Stimulated activated CD4-positive, alpha-beta T cell treated with anti-CD3 and anti-CD28 coated beads, Interleukin-2, amount 100 ng/mL, for 48 hours (primary cell): ENCODE measurements around the gene SLC2A13.

Source experiments
- DNase-seq, 2 donors: peaks; one replicate each; pipeline ENCODE4 v3.0.0-alpha.2; 2020

The SLC2A13 gene

DNA sequence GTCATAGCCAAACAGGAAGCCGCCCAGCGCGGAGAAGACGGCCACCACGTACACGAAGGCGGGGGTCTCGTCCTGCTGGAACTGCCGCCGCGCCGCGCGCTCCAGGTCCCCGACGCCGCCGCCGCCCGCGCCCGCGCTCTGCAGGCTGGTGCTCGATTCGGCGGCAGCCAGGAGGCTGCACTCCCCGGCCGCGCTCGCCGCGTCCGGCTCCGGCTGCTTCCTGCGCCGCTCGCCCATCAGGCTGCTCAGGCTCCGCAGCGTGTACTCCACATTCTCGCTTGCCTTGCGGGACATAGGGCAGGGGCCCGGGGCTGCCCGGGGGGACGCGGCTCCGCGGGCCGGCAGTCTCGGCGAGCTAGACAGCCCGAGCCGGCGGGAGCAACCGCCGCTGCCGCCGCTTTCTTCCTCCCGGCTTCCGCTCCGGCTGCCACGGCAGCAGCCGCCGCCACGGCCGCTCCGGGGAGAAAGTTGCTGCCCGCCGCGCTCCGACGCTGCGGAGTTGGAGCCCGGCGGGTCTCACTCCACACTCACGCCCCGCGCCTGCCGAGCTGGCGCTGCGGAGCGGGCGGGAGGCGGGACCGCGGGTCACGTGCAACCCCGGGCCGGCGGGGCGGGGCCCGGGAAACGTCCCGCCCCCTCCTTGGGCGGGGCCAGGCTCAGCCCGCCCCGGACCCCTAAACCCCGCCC is at the start of gene SLC2A13:
TSS of gene SLC2A13 (minus strand) at position 567 of the 687 bp plus-strand sequence. CDS start at position 294, 273 bp downstream.
- peak; percentile 54 to 72 for DNase-seq

- DNase-seq = no peak
These were observed 48.5 kb upstream of the SLC2A13 start for GRCh38 chr12:40154381-40154780.

DNA sequence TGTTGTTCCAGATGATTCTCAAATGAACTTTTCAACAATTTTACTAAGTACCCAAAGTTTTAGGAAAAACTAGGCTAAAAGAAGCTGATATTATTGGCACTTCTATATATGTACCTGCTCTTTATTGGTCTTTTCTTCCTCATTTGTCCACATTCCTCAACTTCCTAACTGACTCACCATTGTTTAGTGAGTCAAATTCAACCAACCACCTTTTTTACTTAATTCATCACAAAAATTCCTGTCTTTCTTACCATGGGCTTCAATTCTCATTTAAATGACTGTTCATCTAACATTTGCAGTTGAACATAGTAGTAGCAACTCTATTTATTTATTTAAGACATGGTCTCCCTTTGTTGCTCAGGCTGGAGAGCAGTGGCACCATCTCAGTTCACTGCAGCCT is 47.6 kb upstream of the SLC2A13 start:
- DNase-seq = no peak

GRCh38 chr12:40152783-40153383 is 47.0 kb upstream of the SLC2A13 start:
- peak; percentile 31 to 39 for DNase-seq

- no peak for DNase-seq
These were observed 43.9 kb upstream of the SLC2A13 start for GRCh38 chr12:40149673-40150260.

DNA sequence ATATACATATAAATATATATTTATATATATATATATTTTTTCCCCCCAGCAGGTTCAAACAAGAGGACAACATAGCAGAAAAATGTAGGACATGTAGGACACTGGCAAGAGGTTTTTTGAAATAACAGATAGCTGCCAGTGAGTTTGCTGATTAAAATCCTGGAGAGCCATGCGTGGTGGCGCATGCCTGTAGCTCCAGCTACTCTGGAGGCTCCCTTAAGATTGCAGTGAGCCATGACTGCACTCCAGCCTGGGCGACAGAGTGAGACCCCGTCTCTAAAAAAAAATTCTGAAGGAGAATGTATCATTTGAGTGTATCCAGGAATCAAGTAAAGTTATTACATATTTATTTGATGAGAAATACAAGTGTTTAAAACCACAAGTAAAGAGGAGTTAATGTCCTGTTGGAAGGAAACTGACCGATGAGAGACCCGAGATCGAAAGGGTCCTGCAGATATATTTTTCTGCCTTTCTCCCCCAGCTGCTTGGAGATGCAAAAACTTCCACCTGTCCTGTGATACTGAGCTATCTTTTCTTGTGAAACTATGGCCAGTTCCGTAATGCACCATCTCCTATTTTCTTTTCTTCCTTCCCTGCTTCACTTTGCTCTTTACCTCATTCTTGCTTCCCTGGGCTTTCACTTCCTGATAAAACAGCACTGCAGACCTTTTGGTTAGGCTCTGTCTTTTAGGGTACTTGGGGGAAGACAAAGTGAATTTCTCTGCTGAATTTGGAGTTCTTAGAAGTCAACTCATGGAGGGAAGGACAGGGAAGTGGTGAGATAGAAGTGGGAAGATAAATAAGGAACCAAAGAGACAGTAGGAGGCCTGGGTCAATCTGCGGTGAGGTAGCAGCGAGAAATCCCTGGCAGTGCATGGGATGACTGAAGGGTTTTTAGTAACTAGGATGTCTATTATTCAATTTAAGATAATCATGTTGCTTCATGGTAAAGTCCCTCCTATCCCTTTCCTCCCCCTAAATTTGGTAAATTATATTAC is 41.2 kb upstream of the SLC2A13 start:
- no peak for DNase-seq

- DNase-seq = no peak
These were observed 40.0 kb upstream of the SLC2A13 start for GRCh38 chr12:40145896-40146295.

DNA sequence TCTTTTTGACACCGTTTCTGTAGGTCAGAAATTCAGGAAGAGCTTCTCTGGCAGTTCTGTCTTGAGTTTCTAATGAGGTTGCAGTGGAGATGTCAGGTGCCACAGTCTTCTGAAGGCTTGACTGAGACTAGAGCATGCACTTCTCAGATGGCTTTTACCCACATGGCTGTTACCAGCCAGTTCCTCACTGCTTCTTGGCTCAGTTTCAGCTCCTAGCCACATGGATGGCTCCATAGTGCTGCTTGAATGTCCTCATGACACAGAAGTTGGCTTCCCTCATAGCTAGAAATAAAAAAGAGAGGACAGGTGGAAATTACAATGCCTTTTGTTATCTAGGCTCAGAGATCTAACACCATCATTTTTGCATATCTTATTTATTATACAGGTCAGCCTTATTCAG is 38.1 kb upstream of the SLC2A13 start:
- DNase-seq = no peak

DNA sequence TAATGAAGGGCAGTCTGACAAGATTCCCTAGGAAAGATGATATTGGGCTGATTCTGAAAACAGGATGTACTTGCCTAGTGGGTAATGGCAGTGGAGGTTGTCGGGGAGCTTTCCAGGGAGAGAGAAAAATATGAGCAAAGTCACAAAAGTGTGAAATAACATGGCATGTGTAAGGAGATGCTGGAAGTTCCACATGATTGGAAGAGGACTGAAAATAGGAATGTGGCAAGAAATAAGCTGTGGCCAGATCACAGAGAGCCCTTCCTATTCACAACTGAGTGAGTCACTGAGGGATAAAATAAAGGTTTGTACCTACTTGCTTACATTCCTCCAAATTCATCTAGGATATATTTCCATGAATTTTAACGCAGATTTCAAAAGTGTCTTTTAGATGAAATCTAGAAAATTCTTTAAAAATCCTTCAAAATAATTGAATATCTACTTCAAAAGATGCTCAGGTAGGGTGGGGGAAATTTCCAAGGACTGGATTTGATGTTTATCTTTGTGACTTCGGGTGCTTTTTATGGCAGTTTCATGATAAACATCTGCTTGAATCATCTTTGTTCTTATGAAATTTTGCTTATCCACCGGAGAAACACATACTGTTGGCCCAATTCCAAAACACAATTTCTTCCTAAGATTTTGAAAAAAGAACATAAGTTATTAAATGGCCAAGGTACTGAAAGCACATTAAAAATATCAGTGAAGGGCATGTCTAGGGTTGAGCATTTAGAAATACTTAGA is 36.3 kb upstream of the SLC2A13 start:
- no peak for DNase-seq

DNA sequence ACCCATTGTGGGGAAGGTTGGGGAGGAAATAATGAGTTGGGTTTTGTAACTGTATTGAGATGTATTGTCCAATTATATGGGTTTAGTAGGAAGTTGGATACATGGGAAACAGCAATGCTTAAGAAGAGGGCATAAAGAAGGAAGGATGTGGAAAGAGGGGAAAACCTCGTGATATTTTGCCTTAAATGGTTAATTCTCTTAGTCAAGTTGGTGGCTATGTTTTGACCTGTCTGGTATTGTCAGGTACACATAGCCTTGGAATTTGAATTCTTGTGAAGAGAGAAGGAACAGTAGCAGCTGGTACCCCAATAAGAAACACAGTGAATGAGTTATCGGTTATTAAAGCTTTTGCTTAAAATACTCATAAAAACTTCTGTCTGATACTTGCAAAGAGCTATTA is 32.6 kb upstream of the SLC2A13 start:
- DNase-seq = no peak

- no peak for DNase-seq
These were observed 31.4 kb upstream of the SLC2A13 start for GRCh38 chr12:40137252-40137651.

DNA sequence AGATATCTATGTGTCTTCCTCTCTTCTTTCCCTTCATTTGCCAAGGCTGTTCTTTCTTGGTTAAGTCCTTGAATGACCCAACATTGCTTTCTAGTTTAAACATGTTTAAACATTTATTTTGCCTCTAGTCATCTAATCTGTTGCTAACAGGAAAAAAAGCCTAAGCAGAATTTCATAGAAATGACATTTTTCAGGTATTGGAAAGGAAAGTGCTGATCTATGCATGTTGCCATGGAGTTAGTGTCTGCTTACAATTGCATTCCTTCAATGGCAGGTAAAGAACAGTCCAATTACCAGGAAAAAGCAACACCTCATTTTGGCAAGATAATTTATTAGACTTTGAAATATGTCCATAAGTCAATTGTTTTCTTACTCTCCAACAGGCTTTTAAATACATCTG is 21.5 kb upstream of the SLC2A13 start:
- DNase-seq = no peak

DNA sequence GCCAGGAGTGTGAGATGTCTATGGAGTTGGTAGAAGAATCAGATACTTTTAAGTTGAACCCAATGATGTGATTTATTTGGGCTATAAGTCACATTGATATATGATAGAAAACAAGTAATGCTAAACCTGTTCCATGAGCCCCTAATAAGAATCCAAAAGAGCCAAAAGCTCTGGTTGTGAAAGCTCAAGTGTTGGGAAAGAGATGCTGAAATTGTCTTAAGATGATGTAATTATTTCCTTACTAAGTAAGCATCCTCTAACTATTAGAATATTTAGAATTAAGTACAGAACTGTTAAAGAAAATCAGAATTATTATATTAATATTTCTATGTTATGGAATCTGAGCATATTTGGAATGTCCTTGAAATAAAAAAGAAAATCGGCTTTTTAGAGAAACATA is 17.6 kb upstream of the SLC2A13 start:
- DNase-seq = no peak

DNA sequence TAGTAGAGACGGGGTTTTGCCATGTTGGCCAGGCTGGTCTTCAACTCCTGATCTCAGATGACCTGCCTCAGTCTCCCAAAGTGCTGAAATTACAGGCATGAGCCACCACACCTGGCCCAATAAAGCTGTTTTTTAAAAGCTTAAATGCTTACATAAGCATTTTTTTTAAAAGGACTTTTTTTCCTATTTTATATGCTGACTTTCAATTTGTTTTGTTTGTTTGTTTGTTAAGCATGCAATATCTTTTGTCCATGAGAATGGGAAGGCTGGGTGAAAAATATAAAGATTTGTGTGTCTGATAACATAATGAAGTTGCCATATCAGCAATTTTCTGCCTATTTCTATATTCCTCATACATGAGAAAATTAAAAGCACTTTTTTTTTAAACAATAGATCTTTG is 17.0 kb upstream of the SLC2A13 start:
- no peak for DNase-seq

DNA sequence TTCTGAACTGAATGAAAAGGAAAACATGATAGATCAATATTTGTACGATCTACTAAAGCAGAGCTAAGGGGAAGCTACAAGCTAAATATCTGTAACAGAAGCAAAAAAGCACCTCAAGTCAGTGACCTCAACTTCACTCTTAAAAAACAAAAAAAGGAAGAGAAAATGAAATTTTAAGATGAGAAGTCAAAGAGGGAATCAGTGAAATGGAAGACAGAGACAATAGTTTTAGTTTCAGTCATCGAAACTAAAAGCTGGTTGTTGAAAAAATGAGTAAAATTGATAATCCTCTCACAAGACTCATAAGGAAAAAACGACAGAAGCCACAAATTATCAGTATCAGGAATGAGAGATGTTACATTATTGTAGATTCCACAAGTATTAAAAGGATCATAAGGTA is 11.9 kb upstream of the SLC2A13 start:
- DNase-seq = no peak

DNA sequence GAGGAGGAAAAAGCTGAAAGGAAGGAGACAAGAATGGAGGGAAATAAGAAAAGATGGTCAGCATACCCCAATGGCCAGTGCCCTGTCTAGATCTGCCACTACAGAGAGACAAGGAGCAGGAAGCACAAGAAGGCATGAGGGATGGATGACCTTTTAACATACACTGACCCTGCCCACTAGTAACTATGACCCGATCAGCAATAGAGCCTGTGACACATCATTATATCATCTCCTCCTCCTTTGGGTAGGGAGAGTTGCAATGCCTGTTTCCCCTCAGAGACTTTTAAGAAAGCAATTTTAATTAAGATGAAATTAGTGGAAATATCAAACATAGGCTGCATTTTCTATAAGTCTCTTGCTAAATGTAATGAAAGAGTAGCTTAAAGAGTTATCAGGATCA is 4.7 kb upstream of the SLC2A13 start:
- DNase-seq = no peak

DNA sequence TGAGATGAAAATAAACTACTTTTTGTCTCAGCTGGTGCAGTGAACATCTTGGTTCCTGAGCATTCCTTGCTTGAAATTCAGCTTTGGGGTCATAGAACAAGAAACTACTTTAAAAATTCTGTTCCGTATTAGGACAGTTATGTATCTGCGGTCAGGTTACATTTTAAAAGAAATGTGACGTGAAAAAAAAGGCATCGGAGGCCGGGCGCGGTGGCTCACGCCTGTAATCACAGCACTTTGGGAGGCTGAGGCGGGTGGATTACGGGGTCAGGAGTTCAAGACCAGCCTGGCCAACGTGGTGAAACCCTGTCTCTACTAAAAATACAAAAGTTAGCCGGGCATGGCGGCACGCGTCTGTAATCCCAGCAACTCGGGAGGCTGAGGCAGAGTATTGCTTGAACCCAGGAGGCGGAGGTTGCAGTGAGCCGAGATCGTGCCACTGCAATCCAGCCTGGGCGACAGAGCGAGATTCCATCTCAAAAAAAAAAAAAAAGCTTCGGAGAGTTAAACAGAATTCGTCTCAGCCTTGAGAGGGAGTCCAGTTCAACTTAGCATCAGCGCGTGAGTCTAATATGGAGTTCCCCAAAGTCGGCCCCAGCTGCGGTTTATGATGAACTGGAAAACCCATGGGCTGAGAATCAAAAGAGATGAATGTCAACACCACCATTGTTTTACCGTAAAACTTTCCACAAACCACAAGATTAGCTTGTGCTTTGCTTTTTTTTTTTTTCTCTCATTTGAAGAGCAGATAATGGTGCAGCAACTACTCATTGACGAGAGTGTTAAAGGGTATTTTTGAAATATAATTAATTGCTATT is 2.1 kb upstream of the SLC2A13 start:
- DNase-seq = no peak

DNA sequence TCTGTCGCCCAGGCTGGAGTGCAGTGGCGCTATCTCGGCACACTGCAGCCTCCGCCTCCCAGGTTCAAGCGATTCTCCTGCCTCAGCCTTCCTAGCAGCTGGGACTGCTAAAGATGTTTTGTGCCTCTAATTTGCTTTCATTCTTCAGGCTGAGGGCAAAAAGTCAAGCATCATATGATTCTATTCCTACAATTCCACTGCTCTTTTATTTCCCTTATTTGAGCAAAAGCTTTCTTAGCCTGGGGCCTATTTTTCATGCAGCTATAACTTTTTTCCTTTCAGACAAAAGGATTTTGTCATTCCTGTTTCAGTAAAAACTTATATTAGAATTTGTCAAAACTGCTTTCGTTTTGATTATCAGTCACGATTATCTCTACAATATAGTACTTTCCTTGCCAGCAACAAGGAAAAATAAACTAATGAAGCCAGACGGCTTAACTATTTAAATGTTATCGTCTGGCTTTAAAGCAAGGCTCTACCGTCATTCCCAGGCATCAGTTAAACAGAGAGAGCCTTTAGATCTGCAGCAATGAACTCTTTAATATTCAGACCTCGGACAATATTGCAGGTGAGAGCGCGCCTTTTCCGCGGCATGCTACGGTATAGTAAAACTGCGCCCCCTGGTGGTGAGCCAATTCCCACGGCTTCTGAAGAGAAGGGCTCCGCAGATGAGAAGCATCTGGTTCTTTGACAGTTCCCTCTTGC is 1.4 kb upstream of the SLC2A13 start:
- peak; percentile 90 to 92 for DNase-seq

DNA sequence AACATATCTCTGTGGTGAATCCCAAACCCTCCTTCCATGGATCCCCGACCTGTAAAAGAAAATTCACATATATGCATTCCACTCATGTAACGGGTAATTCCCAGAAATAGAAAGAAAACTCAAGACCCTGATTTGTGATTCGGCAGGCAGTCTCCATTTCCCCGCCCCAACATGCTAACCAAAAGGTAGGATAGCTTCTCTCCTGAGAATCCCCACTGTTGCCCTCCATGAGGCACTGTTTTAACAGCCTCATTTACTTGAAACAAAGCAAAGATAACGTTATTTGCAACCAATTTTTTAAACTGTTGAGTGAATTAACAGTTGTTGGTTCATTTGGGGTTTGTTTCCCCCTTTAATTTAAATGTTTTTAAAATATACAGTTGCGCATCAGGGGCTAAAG is 774 bp upstream of the SLC2A13 start:
- DNase-seq = no peak

- DNase-seq = no peak
These were observed 287 bp upstream of the SLC2A13 start for GRCh38 chr12:40106202-40106533.

DNA sequence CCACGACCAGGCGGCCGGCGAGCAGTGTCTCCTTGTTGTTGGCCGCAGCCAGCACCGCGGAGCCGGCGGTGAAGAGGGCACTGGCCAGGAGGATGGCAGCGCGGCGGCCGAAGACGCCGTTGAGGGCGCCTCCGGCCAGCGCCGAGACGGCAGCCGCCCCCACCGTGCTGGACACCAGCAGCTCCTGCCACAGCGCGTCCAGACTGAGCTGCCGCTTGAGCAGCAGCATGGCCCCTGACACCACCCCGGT is 691 bp downstream of the SLC2A13 start:
- peak in 1 of 2 donors; percentile 15 for DNase-seq
